Uterus (tissue), 2 donors: Measurements from ENCODE around the gene MAMDC4.
"Not testable (repeated sequence)": the region's sequence is repeated elsewhere in the genome, so short reads cannot be mapped to it uniquely, and the experiment has no call there.

Experiments
- CTCF ChIP-seq, 4 experiments: fragments of 200-600 bp in 2 of 4; fragments of 450-650 bp in 2 of 4; sonication (generic) in 2 of 4; IDR thresholded peaks; one replicate each; pipeline ENCODE4 v1.5.1; 2016 to 2019; ENCODE audit warnings: antibody characterized with exemption in 4 of 4, mild to moderate bottlenecking in 2 of 4, moderate library complexity in 1 of 4
- POLR2A ChIP-seq, 2 donors: fragments of 450-650 bp; IDR thresholded peaks; one replicate each; pipeline ENCODE4 v1.6.1; 2016; ENCODE audit warnings: antibody characterized with exemption in 2 of 2, mild to moderate bottlenecking in 1 of 2, moderate library complexity in 1 of 2

- not testable (repeated sequence) for TF ChIP-seq POLR2A, CTCF (IDR thresholded peaks at IDR 0.05)
Observed at GRCh38 chr9:136883670-136884069, 31.5 kb downstream of the MAMDC4 start.
